ENCODE measurements around the gene ZNF614.
A peak's percentile ranks its signal among the peaks of the same experiment; 100 is the strongest.
"Not testable (repeated sequence)": the region's sequence is repeated elsewhere in the genome, so short reads cannot be mapped to it uniquely, and the experiment has no call there.

The ZNF614 gene

DNA sequence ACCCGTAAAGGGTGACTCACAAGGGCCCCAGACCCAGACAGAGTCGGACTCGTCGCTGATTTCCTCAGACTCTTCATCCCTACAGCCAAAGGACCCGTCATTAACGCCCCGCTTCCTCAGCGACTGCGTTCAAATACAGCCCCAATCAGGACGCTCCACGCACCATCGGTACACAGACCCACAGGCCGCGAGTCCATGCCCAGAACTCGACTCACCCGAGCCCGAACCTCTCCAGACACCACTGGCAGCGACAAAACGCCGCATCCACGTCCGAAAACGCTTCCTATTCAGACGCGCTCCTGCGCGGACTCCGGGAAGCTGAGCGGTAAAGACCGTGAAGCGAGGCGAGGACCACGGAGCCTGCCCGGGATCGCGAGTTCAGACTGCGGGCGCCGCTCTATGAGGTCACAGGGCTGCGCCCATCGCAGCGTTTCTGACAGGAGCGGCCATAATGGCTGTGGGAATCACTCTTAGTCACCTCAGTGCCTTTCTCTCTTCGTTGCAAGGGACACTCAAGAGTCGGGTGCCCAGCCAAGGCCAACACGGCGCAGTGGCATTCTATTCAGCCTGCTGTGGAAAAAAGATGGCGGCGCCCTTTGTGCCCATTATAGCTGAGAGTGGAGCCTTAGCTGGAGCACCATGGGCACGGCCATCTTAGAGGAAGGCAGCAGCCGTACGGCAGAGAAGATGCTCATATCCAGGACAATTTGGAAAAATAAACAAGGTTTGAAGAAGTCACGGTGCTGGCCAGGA lies at the start of gene ZNF614:
TSS of gene ZNF614 (minus strand) at position 353 of the 753 bp plus-strand sequence. CDS start 2,634 bp downstream, outside the sequence.
- peak; percentile 70 for DNase-seq (ENCODE audit: low read depth)

DNA sequence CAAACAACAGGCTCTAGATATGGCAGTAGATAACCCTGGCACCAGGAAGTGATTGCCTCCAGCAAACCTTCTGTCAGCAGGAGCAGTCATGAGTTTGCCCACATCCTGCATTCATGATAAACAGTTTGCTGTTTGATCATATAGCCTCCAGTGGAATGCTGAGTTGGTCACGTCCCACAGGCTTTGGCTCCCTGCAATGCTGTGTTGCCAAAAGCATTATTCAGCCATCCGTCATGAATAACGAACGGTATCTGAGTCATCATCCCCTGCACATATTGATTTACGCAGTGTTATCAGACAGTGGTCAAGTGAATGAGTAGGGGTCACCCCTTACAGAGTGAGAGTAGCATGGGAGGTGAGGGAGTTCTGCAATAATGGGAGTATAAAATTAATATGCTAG lies 42.3 kb upstream of the ZNF614 start:
- DNase-seq (ENCODE audit: low read depth): no peak

GRCh38 chr19:52069653-52070052 lies 41.5 kb upstream of the ZNF614 start:
- no peak for DNase-seq (ENCODE audit: low read depth)

GRCh38 chr19:52066258-52066863 lies 38.2 kb upstream of the ZNF614 start:
- no peak for DNase-seq (ENCODE audit: low read depth)

- no peak for DNase-seq (ENCODE audit: low read depth)
Measured at GRCh38 chr19:52065399-52065798, 37.2 kb upstream of the ZNF614 start.

GRCh38 chr19:52056480-52056879 lies 28.3 kb upstream of the ZNF614 start:
- DNase-seq (ENCODE audit: low read depth): not testable (repeated sequence)

DNA sequence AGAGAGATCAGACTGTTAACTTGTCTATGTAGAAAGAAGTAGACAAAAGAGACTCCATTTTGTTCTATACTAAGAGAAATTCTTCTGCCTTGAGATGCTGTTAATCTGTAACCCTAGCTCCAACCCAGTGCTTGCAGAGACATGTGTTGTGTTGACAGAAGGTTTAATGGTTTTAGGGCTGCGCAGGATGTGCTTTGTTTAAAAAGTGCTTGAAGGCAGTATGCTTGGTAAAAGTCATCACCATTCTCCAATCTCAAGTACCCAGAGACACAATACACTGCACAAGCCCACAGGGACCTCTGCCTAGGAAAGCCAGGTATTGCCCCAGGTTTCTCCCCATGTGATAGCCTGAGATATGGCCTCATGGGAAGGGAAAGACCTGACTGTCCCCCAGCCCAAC lies 23.6 kb upstream of the ZNF614 start:
- not testable (repeated sequence) for DNase-seq (ENCODE audit: low read depth)

- DNase-seq (ENCODE audit: low read depth): peak; percentile 54
Measured at GRCh38 chr19:52048555-52049501, 20.6 kb upstream of the ZNF614 start, which contains the start of gene ZNF432. Gene ZNF432 (minus strand): TSS chr19:52048838. CDS start chr19:52046868, 1,970 bp downstream.

GRCh38 chr19:52039169-52039568 lies 11.0 kb upstream of the ZNF614 start:
- DNase-seq (ENCODE audit: low read depth): no peak

DNA sequence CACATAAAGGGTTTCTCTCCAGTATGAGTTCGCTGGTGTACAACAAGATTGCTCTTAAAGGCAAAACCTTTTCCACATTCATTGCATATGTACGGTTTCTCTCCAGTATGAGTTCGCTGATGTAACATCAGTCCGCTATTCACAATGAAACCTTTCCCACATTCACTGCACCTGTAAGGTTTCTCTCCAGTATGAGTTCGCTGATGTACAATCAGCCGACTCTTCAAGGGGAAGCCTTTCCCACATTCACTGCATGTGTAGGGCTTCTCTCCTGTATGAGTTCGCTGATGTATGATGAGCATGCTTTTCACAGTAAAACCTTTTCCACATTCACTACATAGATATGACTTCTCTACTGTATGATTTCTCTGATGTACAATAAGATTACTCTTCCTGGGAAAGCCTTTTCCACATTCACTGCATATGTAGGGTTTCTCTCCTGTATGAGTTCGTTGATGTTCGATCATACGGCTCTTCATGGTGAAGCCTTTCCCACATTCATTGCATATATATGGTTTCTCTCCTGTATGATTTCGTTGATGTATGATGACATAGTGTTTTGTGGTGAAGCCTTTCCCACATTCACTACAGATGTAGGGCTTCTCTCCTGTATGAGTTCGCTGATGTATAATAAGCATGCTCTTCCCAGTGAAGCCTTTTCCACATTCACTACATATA lies 6.0 kb upstream of the ZNF614 start:
- no peak for DNase-seq (ENCODE audit: low read depth)

DNA sequence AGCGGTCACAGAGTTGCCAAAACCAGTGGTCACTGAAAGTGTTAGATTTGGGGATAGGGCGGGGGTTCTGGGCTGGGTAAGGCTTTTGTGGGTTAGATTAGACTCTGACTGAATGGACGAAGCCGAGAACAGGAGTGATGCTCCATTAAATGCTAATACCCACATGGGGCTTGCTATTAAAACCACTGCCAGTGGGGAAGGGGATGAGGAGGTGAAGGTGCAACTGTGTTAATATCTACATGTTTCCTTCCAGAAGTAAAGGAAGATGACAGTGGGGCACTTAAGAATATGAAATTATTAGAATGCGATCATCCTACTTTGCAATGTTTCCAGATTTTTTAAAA lies 573 bp upstream of the ZNF614 start:
- no peak for DNase-seq (ENCODE audit: low read depth)

GRCh38 chr19:52026255-52026990 lies 1.8 kb downstream of the ZNF614 start:
- not testable (repeated sequence) for DNase-seq (ENCODE audit: low read depth)

DNA sequence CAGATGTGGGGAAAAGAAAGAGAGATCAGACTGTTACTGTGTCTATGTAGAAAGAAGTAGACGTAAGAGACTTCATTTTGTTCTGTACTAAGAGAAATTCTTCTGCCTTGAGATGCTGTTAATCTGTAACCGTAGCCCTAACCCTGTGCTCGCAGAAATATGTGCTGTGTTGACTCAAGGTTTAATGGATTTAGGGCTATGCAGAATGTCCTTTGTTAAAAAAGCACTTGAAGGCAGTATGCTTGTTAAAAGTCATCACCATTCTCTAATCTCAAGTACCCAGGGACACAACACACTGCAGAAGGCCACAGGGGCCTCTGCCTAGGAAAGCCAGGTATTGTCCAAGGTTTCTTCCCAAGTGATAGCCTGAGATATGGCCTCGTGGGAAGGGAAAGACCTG lies 3.7 kb downstream of the ZNF614 start:
- not testable (repeated sequence) for DNase-seq (ENCODE audit: low read depth)

DNA sequence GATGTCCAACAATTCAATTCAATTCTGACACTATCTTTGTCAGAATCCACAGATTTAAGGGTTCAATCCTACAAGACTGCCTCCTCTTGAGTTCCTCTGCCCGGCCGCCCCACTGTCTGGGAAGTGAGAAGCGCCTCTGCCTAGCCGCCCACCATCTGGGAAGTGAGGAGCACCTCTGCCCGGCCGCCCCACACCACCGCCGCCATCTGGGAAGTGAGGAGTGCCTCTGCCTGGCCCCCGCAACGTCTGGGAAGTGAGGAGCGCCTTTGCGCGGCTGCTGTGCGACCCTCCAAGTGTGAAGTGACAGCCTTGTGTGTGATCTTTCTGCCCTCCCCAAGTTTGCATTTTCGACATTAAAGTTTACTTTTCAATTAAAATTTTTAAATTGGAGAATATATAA lies 6.0 kb downstream of the ZNF614 start:
- DNase-seq (ENCODE audit: low read depth): no peak

DNA sequence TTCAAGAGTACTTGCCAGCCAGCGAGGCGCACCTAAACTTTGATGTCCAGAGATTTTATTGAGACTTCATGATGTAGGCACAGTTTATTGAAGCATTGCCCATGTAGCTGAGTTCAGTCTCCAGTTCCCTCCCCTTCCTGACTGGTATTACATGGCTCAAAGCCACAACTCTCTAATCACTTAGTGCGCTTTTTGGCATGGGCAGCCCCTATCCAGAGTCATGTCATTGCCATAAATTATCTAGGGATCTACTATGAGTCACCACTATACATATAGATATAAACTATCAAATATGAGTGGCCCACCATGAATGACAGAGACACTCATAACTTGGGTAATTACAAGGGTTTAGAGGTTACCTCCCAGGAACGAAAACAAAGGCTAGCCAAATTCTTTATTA lies 7.7 kb downstream of the ZNF614 start:
- DNase-seq (ENCODE audit: low read depth): no peak

DNA sequence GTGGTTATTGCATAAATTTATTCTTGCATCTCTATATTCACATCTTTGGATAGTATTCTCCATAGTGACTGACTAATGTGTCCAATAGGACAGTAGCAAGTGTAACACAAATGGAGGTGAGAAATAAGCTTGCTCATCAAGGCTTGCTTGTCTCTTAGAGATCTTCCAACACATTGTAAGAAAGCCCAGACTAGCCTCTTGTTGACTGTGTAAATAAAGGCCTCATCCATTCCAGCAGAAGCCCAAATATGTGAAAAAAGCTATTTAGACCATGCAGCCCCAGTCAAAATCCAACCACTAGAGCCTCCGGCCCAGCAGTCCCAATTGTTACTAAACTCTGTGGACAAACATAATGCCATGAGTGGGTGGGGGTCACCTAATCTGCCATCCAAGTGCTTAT lies 17.5 kb downstream of the ZNF614 start:
- no peak for DNase-seq (ENCODE audit: low read depth)

GRCh38 chr19:52007806-52008557 lies 20.2 kb downstream of the ZNF614 start, which contains the start of gene ZNF615:
Gene ZNF615 (minus strand): TSS chr19:52008211. CDS start chr19:52003711, 4,500 bp downstream.
- DNase-seq (ENCODE audit: low read depth): no peak

GRCh38 chr19:52007451-52007805 lies 20.8 kb downstream of the ZNF614 start:
- DNase-seq (ENCODE audit: low read depth): no peak

- DNase-seq (ENCODE audit: low read depth): no peak
Measured at GRCh38 chr19:51994048-51994644, 34.0 kb downstream of the ZNF614 start.

- no peak for DNase-seq (ENCODE audit: low read depth)
Measured at GRCh38 chr19:51993422-51993821, 34.8 kb downstream of the ZNF614 start.
